Measurements from ENCODE around the gene SBNO2. TPM values are rescaled to one million over a fixed set of nuclear protein-coding genes. Genes with fewer than 3 reads are reported as not detected.

Gene SBNO2
- total and polyA plus RNA-seq, 8 donors, result 16.3 to 74.7 (median 42.7) TPM

DNA sequence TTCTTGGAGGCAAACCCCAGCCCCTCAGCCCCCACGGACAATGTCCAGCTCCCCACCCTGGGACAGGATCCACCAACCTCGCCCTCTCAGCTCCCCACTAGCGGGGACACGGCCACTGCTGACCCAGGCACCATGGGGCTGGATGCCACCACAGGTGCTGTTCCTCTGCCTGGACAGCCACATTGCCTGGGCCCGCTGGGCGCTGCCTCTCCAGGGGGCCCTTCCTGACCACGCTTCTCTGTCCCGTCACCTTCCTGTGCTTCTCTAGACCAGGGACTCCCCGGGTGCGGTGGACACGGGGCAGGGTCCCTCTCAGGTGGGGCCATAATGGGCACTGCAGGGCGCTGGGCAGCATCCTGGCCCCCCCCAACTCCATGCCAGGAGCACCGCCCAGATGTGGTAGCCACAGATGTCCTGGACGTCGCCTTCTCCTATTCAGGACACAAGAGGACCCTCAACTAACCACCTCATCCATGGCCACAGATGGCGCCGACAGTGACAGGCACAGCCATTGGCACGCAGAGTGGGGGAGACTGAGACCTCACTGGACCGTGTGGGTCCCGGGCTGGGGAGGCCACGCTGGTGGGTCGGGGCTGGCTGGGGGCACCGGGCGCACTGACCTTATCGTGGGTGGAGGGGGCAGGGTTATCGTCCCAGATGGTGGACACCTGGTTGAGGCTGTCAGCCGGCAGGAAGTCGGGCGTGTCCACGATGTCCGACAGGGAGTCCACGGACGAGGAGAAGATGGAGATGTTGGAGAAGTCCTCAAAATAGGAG lies 46.9 kb downstream of the SBNO2 start:
- H3K4me3 ChIP-seq, result no peak overlapping the region
- intact Hi-C loops (cut with DNase I; ENCODE audit: low total_unique reads), result no loop called here
- WGBS, 5 donors, result 92 to 95% (median 93%) methylated on average over 24 to 33 of the region's 33 CpGs
- DNase-seq, result no peak
- TF ChIP-seq POLR2AphosphoS5 (IDR thresholded peaks at IDR 0.05), result no peak
- no peak for TF ChIP-seq EP300 (IDR thresholded peaks at IDR 0.05)
- H3K27me3 ChIP-seq, result no peaks in the 10 kb centered on the region
- H3K9me3 ChIP-seq, result no peaks in the 10 kb centered on the region
- peaks cover 13 to 82% (median 48%) of the 10 kb centered on the region in 4 donors for H3K4me1 ChIP-seq
- peaks cover 46 to 80% (median 69%) of the 10 kb centered on the region in 4 donors for H3K36me3 ChIP-seq
- H3K27ac ChIP-seq, result peak overlapping the region in 1 of 5 donors; percentile 49

- no peaks in the 10 kb centered on the region for H3K27me3 ChIP-seq
- peaks cover 5 to 77% (median 40%) of the 10 kb centered on the region in 4 donors for H3K4me1 ChIP-seq
- intact Hi-C loops (cut with DNase I; ENCODE audit: low total_unique reads), result no loop called here
- no peak overlapping the region for H3K4me3 ChIP-seq
- no peak for DNase-seq
- TF ChIP-seq EP300 (IDR thresholded peaks at IDR 0.05), result no peak
- TF ChIP-seq POLR2AphosphoS5 (IDR thresholded peaks at IDR 0.05), result no peak
- no peak for TF ChIP-seq POLR2A (IDR thresholded peaks at IDR 0.05)
- no peak for TF ChIP-seq CTCF (IDR thresholded peaks at IDR 0.05)
- H3K9me3 ChIP-seq, result no peaks in the 10 kb centered on the region
- 89 to 93% (median 90%) methylated on average over 33 of the region's 33 CpGs for WGBS, 5 donors
- H3K36me3 ChIP-seq, result peaks cover 58 to 93% (median 83%) of the 10 kb centered on the region in 4 donors
- peak overlapping the region in 2 of 5 donors; percentile 49 to 50 for H3K27ac ChIP-seq
These were observed 48.2 kb downstream of the SBNO2 start for GRCh38 chr19:1125601-1126467.

DNA sequence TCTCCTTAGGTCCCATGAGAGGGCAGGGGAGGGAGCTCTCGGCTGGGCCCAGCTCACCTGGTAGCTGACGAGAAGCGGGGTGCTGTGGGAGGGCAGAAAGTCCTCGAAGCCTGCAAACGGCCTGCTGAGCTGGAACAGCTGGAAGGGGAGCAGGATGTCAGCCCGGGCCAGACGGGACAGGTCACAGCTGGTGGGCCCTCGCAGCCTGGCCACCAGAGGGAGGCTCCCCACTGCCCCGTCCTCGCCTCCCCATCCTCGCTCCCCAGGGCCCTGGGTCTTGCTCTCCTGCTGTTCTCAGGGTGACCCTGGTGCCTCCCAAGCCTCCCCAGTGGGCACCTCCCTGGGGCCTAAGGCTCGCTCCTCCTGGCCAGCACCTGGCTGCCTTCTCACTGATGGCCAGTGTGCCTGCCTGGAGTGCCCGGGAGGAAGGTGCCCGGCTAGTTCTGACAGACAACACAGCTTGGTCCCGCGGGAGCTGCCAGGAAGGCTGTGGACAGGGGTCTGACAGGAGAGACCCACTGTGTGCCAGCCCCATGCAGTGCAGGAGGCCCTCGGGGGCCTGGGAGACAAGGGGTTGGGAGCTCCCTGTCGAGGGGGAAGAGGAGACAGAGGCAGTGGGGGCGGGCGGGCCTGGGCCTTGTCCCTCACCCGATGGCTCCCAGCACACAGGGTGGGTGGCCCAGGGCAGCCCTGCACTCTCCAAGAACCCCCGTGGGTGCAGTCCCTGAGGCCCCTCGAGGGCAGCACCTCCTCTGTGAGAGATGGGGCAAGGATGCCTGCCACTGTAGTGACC lies 50.0 kb downstream of the SBNO2 start:
- Histone ChIP-seq H3K4me1 (peaks cover 0 to 59% (median 25%) of the 10 kb centered on the region in 4 donors), H3K27me3 (no peaks in the 10 kb centered on the region), H3K27ac (peak overlapping the region in 2 of 5 donors; percentile 25 to 55), H3K9me3 (no peaks in the 10 kb centered on the region), H3K4me3 (no peak overlapping the region), H3K36me3 (peaks cover 76 to 100% (median 95%) of the 10 kb centered on the region in 4 donors)
- 79 to 95% (median 93%) methylated on average over 9 to 23 of the region's 23 CpGs for WGBS, 5 donors
- DNase-seq, result no peak
- TF ChIP-seq POLR2A (IDR thresholded peaks at IDR 0.05) (no peak), EP300 (IDR thresholded peaks at IDR 0.05) (no peak)
- intact Hi-C loops (cut with DNase I; ENCODE audit: low total_unique reads), result no loop called here

- no peak for DNase-seq
- Histone ChIP-seq H3K4me1 (peaks cover 0 to 52% (median 25%) of the 10 kb centered on the region in 4 donors), H3K27ac (peak overlapping the region in 1 of 5 donors; percentile 55), H3K36me3 (peaks cover 82 to 100% (median 99%) of the 10 kb centered on the region in 4 donors), H3K27me3 (no peaks in the 10 kb centered on the region), H3K4me3 (no peak overlapping the region), H3K9me3 (no peaks in the 10 kb centered on the region)
- 92 to 99% (median 96%) methylated on average over 12 to 20 of the region's 20 CpGs for WGBS, 5 donors
- TF ChIP-seq POLR2AphosphoS5 (IDR thresholded peaks at IDR 0.05), result no peak
- no peak for TF ChIP-seq POLR2A (IDR thresholded peaks at IDR 0.05)
- TF ChIP-seq EP300 (IDR thresholded peaks at IDR 0.05), result no peak
- no peak for TF ChIP-seq CTCF (IDR thresholded peaks at IDR 0.05)
- intact Hi-C loops (cut with DNase I; ENCODE audit: low total_unique reads), result no loop called here
These were observed 50.7 kb downstream of the SBNO2 start for GRCh38 chr19:1123381-1123780.

Data from stomach (tissue), 9 donors.